ENCODE data around the gene NHS.

GRCh38 chrX:17629519-17629918, 254.5 kb downstream of the NHS start:
- TF ChIP-seq CTCF (IDR thresholded peaks at IDR 0.05): no peak
- TF ChIP-seq ZFX (IDR thresholded peaks at IDR 0.05; ENCODE audit: borderline replicate concordance): no peak
